Ovary (tissue), 3 donors: ENCODE measurements around the gene HGS.

Experiments used
- EP300 ChIP-seq: sonication (generic); formaldehyde crosslinking; IDR thresholded peaks from one replicate; pipeline ENCODE4 v1.6.1; 2017; ENCODE audit warnings: antibody characterized with exemption
- POLR2A ChIP-seq: fragments of 450-650 bp; IDR thresholded peaks from one replicate; pipeline ENCODE4 v1.6.1; 2017; ENCODE audit warnings: antibody characterized with exemption, mild to moderate bottlenecking, moderate library complexity
- TF ChIP-seq, protein P1 (sequence below), 3 donors: fragments of 450-650 bp in 2 of 3; fragments of 200-600 bp in 1 of 3; IDR thresholded peaks; one replicate each; pipeline versions ENCODE4 v1.5.1 to v1.8.0; 2016 to 2022; ENCODE audit warnings: antibody characterized with exemption in 3 of 3, mild to moderate bottlenecking in 1 of 3
- donor health status: DM: no; HTN: no; CAD: no.

DNA sequence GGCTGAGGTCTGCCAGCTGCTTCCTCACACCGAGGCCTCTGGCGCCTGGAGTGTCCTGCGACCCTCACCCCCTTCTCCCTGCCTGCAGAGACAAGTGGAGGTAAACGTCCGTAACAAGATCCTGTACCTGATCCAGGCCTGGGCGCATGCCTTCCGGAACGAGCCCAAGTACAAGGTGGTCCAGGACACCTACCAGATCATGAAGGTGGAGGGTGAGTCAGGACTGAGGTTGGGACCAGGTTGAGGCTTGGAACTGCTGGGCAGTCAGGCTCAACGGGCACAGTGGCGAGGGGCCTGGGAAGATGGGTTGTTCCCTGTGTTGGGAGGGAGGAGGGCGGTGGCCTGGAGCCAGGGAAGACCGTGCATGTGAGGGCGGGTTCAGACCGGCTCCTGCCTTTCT, 4.8 kb downstream of the HGS start:
- TF ChIP-seq, protein P1, sequence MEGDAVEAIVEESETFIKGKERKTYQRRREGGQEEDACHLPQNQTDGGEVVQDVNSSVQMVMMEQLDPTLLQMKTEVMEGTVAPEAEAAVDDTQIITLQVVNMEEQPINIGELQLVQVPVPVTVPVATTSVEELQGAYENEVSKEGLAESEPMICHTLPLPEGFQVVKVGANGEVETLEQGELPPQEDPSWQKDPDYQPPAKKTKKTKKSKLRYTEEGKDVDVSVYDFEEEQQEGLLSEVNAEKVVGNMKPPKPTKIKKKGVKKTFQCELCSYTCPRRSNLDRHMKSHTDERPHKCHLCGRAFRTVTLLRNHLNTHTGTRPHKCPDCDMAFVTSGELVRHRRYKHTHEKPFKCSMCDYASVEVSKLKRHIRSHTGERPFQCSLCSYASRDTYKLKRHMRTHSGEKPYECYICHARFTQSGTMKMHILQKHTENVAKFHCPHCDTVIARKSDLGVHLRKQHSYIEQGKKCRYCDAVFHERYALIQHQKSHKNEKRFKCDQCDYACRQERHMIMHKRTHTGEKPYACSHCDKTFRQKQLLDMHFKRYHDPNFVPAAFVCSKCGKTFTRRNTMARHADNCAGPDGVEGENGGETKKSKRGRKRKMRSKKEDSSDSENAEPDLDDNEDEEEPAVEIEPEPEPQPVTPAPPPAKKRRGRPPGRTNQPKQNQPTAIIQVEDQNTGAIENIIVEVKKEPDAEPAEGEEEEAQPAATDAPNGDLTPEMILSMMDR (IDR thresholded peaks at IDR 0.05), result no peak
- TF ChIP-seq POLR2A (no peak), EP300 (no peak)
